ENCODE measurements around the gene CDC20.
"Not testable (repeated sequence)": the region's sequence is repeated elsewhere in the genome, so short reads cannot be mapped to it uniquely, and the experiment has no call there.

Gene CDC20

DNA sequence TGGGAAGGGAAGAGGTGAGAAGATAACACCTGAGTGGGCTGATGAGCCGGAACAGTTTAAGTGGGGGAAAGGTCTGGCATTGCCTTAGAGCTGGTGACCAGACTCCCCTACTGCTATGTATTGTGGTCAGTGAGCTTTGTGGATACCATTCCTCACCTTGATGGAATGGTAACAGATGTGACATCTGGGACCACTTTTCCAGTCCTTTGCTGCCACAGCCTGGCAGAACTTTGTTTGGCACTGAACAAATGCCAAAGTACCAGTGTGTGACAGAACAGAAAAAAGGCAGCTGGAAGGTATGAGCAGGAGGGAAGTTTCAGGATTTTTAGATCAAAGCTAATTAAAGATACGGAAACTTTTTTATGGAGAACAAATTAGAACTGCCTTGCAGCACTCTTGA, 24.7 kb downstream of the CDC20 start:
- DNase-seq (ENCODE audit: low read depth): peak; percentile 27

DNA sequence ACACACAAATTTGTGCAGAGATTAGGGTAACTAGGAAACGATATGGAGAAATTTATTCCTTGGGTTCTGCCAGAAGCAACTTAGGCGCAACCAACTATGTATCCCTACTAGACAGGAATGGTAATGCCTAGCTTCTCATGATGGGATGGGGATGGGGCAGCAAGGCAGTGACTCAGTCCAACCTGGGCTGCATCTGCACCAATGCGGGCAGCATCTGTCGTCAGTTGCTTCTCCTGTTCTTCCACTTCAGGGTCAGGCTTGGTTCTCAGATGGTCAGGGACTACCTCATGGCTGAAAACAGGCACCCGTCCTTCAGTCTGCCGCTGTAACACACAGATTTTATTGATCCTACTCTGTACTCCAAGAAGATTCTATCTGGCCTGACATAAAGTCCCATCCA, 27.9 kb downstream of the CDC20 start:
- DNase-seq (ENCODE audit: low read depth): no peak

DNA sequence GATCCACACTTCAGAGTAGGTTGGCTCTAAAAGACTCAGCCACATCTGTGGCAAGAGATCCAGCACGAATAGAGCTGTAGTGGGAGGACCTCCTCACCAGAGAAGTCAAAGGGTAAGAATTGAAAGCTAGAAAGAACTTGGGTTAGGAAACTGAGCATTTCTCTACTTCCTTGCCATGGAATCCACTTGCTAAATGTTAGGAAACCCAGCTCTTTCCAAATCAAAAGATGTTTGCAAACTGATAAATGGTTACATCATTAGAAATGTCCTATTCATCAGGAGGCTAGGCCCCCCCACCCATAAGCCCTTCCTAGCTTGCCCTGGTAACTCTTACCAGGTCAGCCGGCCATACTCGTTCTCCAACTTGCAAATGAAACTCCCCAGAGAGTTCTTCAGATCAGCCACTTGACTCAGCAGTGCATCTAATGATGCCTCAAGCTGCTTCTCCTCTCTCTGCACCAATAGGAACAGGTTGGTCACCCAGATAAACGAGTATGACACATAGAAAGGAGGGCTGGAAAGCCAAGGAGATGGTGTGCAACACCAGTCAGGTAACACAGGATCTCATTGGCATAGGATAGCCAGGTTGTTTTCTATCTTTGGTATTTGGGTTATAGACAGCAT, 29.3 kb downstream of the CDC20 start:
- peak; percentile 37 for DNase-seq (ENCODE audit: low read depth)

DNA sequence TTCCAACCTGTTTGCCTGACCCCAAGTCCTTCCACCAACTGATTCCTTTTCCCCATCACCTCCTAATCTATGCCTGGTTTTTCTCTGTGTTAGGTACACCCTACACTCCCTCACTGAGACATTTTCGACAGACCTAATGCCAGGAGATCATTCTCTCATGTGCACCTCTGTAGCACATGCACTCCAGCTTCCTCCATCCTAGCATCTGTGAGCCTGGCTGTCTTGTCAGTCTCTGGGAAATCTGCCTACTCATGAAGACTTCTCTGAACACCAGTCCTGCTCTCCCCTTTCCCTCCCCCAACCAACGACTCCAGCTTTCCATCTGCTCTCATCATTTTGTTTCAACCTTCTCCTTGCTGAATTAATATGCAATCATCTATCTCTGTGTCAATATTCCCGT, 29.8 kb downstream of the CDC20 start:
- no peak for DNase-seq (ENCODE audit: low read depth)

DNA sequence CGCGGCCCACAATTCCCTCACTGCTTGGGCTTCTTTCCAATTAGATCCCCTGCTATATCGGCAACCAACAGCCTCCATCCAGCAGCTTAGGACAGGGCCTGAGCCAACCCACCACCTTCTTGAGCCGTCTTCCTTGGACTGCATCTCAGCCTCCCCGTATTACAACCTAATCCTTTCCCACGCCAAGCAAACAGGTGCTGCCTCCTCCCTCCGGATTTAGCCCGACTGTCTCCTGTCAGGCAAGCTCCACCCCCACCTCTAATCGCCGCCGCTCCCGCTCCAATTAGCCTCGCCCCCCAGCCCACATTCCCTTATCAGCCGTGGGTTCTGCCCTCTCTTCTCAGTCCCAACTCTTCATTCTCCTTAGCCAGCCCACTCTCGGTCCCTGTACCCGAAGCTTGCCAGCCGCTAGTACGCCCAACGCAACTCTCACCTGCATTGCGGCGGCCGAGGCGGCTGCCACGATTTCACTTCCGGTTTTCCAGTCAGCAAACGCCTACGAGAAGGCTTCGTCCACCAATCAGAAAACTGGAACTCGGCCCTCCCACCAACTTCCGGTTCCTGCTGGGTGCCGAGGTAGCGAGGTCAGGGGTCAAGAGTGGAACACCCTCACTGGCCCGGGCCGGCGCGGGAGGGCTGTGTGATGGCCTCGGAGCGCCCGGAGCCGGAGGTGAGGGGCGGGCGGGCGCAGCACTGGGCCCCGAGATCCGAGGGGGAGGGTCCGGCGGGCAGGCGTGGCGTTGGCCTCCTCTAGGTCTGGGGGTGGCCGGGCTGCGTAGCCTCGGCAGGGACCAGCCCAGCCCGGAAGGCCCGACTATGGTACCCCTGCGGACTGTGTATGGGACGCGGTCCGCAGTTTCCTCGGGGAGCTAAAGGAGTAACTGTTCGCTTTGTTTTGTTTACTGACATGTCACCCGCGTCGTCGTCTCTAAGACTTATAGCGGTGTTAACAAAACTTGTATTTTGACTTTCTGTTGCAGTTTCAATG, 30.8 kb downstream of the CDC20 start, which contains the start of the genes MED8 and SZT2:
Gene MED8, minus strand, starts transcription at position 475 of the 988 bp plus-strand sequence. Its CDS starts 36 bp downstream, at position 439.
Gene SZT2, plus strand, starts transcription at position 574 of the 988 bp plus-strand sequence. Its CDS starts 70 bp downstream, at position 644.
- peak; percentile 97 for DNase-seq (ENCODE audit: low read depth)

DNA sequence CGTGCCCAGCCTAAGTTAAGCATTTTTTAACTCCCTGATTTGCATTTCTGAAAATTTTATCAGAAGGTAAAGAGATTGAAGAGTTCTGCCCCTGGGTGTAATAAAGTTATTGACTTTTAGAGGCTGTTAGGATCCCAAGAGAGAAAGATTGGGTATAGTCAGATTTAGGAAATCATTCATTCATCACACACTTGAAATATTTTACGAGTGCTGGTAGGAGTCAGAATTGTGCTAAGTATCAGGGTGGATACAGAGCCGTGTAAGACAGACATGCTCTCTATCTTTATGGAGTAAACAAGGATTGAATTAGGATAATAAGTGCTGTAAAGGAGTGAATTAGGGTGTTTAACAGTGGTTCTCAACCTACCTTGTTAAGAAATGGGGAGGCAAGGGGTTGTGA, 33.9 kb downstream of the CDC20 start:
- no peak for DNase-seq (ENCODE audit: low read depth)

DNA sequence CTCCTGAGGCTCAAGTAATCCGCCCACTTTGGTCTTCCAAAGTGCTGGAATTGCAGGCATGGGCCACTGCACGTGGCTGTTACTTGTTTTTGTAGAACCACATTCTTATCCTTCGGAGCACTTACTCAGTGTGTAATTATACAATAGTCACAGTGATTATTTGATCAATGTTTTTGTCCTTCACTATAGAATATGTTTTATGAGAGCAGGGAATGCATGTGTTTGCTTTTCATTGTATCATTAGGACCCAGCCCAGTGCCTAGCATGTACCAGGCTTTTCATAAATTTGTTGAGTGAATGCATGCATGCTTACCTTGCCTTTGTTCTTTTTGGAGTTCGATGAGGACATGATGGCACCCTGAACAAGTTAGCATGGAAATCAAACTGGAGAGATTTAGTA, 36.7 kb downstream of the CDC20 start:
- DNase-seq (ENCODE audit: low read depth): no peak

DNA sequence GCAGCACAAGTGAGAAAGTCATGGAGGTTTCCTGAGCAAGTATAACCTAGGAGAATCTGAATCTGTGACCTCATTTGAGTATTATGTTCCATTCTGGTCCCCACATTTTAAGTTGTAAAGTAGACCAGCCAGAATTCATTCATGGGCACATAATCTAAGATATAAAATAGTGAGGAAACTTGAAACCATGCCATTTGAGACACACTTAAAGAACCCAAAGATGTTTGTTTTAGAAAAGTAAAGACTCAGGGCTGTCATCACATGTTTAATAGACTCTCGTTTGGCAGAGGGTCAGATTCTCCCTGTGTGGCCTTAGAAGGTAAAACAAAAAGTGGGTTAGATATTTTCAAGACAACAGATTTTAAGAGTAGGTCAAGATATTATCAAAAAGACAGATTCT, 37.3 kb downstream of the CDC20 start:
- DNase-seq (ENCODE audit: low read depth): no peak

DNA sequence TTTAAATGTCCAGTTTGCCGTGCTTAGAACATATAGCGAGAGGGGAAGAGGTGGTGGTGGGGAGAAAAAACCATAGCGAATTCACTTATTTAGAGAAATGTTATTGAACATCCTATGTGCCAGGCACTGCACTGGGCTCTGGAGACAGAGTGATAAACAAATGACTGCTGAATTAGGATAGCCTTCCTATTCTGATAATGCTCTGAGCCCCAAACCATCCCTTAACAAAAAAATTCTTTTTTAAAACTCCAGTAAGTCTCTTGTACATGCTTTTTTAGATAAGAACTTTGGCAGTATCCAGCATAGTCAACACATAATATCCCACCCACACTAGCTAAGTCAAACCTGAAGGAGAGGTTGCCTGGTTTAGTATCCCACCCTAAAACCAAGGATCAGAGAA, 39.4 kb downstream of the CDC20 start:
- DNase-seq (ENCODE audit: low read depth): no peak

DNA sequence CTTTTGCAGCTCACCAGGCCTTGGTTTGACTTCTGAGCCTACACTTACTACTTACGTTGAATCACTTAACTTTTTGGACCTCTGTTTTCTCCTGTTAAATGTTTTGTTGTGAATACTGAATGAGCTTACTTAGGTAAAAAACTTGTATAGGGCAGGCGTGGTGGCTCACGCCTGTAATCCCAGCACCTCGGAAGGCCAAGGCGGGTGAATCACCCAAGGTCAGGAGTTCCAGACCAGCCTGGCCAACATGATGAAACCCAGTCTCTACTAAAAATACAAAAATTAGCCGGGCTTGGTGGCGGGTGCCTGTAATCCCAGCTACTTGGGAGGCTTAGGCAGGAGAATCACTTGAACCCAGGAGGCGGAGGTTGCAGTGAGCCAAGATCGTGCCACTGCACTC, 41.7 kb downstream of the CDC20 start:
- not testable (repeated sequence) for DNase-seq (ENCODE audit: low read depth)

DNA sequence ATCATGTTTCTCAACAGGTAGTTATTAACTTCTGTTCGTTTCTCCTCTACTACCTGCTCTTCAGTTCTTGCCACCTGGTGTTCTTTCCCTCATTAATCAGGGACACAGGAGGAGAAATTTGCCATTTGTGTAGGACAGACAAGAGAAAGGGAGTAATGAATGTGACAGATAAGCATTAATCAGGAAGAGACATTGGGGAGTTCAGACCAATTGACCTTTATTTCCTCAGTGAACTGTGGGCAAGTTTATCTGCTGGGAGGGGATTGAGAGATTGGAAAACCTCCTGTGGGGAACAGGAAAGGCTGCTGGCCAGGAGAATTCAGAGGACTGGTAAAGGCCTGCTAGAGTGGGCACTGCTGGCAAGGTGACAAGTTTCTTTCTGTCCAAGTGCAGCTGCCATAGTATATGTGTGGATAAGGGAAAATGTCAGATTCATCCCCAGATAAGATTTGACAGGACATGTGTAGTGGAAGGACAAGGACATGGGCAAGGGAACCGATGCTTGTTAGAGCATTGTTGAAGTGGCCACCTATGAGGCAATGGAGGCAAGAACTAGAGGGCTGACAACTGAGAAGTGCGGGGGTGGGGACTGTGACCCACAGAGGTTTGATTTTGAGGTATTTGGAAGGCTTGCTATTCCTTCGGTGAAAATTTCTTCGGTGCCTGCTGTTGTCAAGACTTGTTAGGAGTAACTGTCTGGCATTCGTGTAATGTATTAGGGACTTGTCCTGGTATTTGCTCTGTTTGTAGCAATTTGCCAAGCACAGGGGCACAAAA, 43.5 kb downstream of the CDC20 start:
- no peak for DNase-seq (ENCODE audit: low read depth)

DNA sequence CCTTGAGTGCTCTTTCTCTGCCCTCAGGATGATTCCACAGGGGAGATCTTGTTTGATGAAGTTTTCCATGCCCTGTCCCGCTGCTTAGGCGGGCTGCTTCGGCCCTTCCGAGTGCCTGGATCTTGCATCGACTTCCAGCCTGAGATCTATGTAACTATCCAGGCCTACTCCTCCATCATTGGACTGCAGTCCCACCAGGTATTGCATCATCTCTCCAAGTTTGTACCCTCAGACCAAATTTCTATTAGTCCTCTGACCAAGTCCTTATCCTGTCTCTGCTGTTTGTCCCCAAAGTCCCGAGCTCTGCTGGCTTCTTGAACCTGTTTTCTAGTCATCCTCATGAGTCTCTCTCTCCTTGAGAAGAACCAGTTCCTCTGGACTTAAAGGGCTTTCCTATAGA, 45.6 kb downstream of the CDC20 start:
- no peak for DNase-seq (ENCODE audit: low read depth)

DNA sequence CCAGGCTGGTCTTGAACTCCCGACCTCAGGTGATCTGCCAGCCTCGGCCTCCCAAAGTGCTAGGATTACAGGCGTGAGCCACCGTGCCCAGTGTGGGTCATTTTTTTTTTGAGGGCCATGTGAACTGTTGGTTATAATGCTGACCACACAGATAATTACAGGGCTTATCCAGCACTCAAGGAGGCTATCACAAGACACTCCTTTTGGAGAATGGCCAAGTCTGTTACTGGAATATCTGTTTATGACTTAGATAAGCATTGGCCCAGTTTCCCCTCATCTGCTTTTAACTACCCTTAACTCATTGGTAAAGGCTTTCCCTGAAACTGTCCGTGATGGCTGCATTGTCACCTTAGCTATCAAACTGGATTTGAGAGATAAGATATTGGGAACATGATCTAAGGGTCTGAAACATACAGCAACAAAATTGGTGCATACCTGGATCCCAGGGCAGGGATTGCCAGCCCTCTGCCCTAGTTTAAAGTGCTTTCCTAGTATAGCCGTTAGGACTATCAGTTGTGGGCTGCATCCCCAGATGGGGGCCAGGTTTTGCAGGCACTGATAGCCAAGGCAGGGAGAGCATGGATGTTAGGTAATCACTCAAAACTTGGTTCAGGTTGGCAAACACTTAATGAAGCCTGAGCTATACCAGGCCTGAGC, 46.6 kb downstream of the CDC20 start:
- no peak for DNase-seq (ENCODE audit: low read depth)

DNA sequence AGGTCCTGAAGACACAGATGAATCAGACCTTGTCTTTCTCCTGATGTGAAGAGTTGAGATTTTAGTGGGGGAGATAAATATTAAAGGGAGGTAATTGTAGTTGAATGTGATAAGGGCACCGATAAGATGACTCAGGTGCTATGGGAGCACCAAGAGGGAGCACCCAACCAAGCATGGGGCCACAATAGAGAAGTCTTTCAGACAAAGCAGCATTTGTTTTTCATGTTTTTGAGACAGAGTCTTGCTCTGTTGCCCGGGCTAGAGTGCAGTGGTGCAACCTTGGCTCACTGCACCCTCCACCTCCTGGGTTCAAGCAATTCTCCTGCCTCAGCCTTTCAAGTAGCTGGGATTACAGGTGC, 47.1 kb downstream of the CDC20 start:
- DNase-seq (ENCODE audit: low read depth): no peak

DNA sequence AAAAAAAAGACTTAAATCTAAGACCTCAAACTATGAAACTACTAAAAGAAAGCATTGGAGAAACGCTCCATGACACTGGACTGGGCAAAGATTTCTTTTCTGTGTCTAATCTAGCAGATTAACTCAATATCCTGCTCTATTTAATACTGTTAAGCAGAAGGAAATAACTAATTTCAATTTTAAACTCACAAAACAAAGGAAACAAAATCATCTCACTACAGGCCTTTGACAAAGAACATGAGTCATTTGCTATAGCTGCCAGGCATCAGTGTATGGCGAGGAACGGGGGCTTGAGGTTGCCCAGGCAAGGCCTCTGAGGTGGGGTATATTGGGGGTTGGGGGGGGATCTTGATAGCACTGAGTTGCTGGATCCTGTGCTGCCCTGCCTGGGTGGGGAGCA, 51.8 kb downstream of the CDC20 start:
- DNase-seq (ENCODE audit: low read depth): no peak

Measured in ELR (cell line).